ENCODE results near the gene RXYLT1.

DNA sequence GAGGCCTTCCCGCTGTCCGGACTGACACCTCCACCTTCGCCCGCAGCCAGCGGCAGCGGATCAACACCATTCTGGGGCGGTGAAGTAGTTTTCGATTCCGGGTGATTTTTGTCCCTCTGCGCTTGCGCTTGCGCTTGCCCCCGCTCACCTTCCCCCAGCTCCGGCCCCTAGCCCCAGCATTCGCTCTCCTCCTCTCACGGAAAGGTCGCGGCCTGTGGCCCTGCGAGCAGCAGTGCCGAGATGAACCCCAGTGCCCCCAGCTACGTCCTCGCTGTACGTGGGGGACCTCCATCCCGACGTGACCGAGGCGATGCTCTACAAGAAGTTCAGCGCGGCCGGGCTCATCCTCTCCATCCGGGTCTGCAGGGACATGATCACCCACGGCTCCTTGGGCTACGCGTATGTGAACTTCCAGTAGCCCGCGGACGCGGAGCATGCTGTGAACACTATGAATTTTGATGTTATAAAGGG lies 42.1 kb downstream of the RXYLT1 start:
- TF ChIP-seq, protein P1, sequence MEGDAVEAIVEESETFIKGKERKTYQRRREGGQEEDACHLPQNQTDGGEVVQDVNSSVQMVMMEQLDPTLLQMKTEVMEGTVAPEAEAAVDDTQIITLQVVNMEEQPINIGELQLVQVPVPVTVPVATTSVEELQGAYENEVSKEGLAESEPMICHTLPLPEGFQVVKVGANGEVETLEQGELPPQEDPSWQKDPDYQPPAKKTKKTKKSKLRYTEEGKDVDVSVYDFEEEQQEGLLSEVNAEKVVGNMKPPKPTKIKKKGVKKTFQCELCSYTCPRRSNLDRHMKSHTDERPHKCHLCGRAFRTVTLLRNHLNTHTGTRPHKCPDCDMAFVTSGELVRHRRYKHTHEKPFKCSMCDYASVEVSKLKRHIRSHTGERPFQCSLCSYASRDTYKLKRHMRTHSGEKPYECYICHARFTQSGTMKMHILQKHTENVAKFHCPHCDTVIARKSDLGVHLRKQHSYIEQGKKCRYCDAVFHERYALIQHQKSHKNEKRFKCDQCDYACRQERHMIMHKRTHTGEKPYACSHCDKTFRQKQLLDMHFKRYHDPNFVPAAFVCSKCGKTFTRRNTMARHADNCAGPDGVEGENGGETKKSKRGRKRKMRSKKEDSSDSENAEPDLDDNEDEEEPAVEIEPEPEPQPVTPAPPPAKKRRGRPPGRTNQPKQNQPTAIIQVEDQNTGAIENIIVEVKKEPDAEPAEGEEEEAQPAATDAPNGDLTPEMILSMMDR (IDR thresholded peaks at IDR 0.05), result no peak
- no peak for TF ChIP-seq POLR2A (IDR thresholded peaks at IDR 0.05)
